ENCODE measurements around the gene GMDS. TPM values are rescaled to one million over a fixed set of nuclear protein-coding genes. Genes with fewer than 3 reads are reported as not detected.

GMDS gene
- total RNA-seq, 1 experiment from 2014 or later = 27.6 TPM

GRCh38 chr6:1758076-1758679 lies 487.2 kb downstream of the GMDS start:
- Histone ChIP-seq H3K9me3 (ENCODE audit: control insufficient read depth, low read depth, low read length) (no peaks in the 10 kb centered on the region), H2BK120ac (ENCODE audit: low read depth, low read length, poor library complexity, severe bottlenecking) (no peak overlapping the region), H3K56ac (ENCODE audit: insufficient read length, low read depth, low read length) (no peak overlapping the region), H4K20me1 (ENCODE audit: control insufficient read depth, insufficient read depth, insufficient read length) (no peaks in the 10 kb centered on the region), H2BK15ac (ENCODE audit: low read depth, low read length) (no peak overlapping the region), H3K18ac (ENCODE audit: insufficient read length, low read depth, low read length) (no peak overlapping the region), H3K4ac (ENCODE audit: low read depth, low read length) (no peak overlapping the region), H2BK12ac (ENCODE audit: insufficient read length, low read depth, low read length) (no peak overlapping the region), H3K79me2 (ENCODE audit: insufficient read depth, low read length) (no peaks in the 10 kb centered on the region), H3K79me1 (ENCODE audit: insufficient read depth, low read depth, low read length, poor library complexity, severe bottlenecking) (no peaks in the 10 kb centered on the region), H3K27me3 (ENCODE audit: insufficient read depth, low read length) (no peaks in the 10 kb centered on the region), H4K8ac (replicated peaks; ENCODE audit: insufficient read length, low read depth, low read length) (no peak overlapping the region), H4K5ac (ENCODE audit: insufficient read length, low read depth, low read length) (no peak overlapping the region), H4K91ac (ENCODE audit: insufficient read length, low read depth, low read length) (no peak overlapping the region), H3K14ac (ENCODE audit: insufficient read depth, low read length) (no peak overlapping the region), H2AFZ (ENCODE audit: low read length) (no peak overlapping the region), H3K4me2 (ENCODE audit: insufficient read depth, insufficient read length, low read length) (no peak overlapping the region), H3K23me2 (ENCODE audit: insufficient read length, low read depth, low read length, poor library complexity, severe bottlenecking) (no peaks in the 10 kb centered on the region), H2AK5ac (ENCODE audit: insufficient read length, low read length) (no peak overlapping the region), H3K23ac (ENCODE audit: insufficient read length, low read depth, low read length) (no peak overlapping the region), H3K27ac (ENCODE audit: insufficient read length, low read depth, low read length) (no peak overlapping the region), H2BK5ac (ENCODE audit: insufficient read length, low read length) (no peak overlapping the region), H3K9ac (ENCODE audit: extremely low read depth, insufficient read length, low read length) (no peak overlapping the region), H3K4me1 (ENCODE audit: insufficient read depth, low read length) (no peaks in the 10 kb centered on the region), H2BK20ac (ENCODE audit: low read depth, low read length, poor library complexity, severe bottlenecking) (no peak overlapping the region), H3T11ph (ENCODE audit: low read length) (no peak overlapping the region)
- WGBS (ENCODE audit: extremely low coverage, insufficient read length, low lambda C conversion rate) = no CpG with 5 or more reads among the region's 8 CpGs
- Mint-ChIP-seq H3K4me3 (no peak overlapping the region), H3K9me3 (peaks cover 0 to 5% of the 10 kb centered on the region in 2 experiments; a peak in 1 of 5 replicates), H3K27me3 (ENCODE audit: low read depth) (peaks cover 1% of the 10 kb centered on the region; the same call in 1 of the 2 replicates), H3K36me3 (ENCODE audit: insufficient read depth in 1 of 3, low read depth in 3 of 3) (peaks cover 0 to 2% (median 0%) of the 10 kb centered on the region in 3 experiments; a peak in 2 of 7 replicates), H3K27ac (no peak overlapping the region; a peak in 1 of 7 replicates), H3K4me1 (no peaks in the 10 kb centered on the region)
- no peak for TF ChIP-seq CTCF (conservative IDR thresholded peaks at IDR 0.05)
- no peak for DNase-seq
